GM19395 (cell line): ENCODE results near the gene PALS1.

Source experiments
- ATAC-seq: cut with Tn5 transposase; IDR thresholded peaks from one replicate; pipeline ENCODE4 v1.9.1; 2021; ENCODE audit warnings: mild to moderate bottlenecking, moderate library complexity; ENCODE audit not compliant: unreplicated experiment

PALS1 gene

DNA sequence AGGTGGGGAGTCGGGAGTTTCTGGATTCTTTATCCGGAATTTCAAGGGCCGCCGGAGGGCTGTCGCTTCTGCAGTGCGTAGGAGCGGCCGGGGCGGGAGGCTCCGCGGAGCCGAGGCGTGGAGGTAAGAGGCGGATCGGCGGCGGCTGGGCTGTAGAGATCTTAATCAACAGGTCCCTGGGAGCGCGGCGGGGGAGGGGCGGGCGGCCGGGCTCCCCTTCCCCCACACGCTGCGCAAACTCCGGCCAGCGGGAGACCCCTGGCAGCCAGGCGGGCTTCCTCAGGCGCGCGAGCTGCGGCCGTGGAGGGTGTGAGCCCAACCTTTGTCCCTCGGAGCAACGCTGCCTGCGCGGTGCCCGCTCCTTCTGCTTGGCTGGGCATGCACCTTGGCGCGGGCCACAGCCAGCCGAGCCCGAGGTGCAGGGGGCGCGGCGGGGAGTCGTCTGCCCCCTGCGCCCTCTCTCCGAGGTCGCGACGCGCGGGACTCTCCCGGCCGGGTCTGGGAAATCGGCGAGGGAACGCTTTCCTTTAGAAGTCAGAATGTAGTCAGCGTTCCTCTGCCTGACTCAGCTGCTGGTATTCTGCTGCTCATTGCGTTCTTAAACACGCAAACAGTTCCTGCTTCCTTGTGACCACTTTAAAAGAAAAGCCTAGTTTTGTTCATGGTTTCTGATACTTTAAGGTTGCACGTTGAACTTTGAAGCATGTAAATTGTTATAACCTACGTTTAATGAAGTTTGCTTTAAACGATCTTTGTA lies at the start of gene PALS1:
TSS of gene PALS1 (plus strand) at position 25 of the 757 bp plus-strand sequence. CDS start 37,736 bp downstream, outside the sequence.
- ATAC-seq, result peak; percentile 48

DNA sequence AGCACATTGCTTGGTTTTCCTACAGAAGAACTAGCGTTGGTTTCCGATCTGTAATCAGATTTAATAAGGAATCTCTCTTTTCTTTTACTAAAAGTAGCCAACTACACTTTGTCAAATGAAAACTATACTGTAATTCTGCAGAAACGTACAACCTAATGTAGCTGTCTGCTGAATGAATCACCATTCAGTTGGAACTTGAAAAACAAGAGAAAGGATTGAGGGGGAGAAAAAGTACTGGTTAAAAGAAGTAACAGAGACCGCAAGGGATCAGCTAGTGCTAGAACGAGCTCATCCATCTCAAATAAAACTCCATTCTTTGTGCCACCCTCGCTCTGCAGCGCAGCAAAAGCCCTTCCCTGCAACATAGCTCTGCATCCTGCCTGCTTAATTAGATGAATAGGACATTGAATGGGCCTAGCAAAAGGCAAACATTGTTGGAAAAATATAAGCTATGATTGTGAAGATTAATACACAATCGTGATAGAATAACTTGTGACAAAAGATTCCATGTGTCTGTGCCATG lies 49.4 kb upstream of the PALS1 start:
- ATAC-seq, result no peak

DNA sequence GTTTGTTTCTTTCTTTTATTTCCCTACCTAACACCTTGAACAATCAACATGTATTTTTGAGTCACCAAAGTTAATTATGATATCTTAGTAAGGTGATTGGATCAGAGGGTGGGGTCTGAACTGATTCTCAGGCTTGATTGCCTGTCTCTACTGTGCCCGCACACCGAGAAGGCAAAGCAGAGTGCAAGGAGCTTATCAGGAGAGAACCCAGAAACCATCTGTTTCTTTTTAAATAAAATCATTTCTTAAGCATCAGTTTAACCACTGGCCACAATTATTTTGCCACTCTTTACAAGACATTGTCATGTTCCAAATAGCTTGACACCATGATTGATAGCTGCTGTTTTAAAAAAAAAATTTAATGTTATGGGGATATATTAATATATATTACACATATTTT lies 48.9 kb upstream of the PALS1 start:
- ATAC-seq, result no peak

DNA sequence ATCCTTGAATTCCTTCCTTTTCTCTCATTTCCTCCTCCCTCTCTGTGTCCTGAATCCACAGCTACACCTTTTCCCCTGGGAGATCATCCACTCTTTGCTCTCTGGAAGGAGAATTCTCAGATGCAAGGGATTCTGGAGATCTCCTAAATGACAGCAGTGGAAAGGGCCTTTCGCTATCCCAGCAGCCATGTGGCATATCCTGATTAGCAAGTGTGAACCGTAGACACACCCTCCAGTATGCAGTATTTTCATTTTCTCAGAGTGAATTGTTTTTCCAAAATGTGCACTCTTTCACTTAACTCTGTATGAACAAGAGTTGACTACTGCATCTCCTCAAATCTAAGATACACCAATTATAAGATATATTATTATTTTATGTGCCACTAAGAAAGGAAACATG lies 46.0 kb upstream of the PALS1 start:
- no peak for ATAC-seq

DNA sequence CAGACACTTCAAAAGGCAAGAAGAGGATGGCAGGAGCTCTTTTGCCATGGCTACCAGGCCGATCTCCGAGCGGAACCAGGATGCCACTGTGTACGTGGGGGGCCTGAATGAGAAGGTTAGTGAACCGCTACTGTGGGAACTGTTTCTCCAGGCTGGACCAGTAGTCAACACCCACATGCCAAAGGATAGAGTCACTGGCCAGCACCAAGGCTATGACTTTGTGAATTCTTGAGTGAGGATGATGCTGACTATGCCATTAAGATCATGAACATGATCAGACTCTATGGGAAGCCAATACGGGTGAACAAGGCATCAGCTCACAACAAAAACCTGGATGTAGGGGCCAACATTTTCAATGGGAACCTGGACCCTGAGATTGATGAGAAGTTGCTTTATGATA lies 42.2 kb upstream of the PALS1 start:
- ATAC-seq, result no peak

DNA sequence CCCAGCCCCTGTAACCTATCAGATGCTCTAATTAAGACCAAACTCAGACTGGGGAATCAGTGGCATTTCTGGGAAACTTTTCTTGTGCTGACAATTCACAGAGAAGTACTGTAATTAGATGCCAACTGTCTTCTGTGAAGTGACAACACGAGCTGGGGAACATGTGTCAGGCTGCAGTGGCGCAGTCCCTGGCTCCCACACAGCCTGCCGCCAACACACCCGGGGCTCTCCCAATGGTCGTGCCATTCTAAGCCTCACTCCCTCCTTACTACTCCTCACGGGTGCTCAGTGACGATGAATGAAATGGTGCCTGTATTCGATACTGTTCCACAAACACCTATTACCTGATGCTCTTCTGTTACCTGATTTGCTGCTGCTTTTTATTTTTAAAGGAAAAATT lies 33.4 kb upstream of the PALS1 start:
- no peak for ATAC-seq

DNA sequence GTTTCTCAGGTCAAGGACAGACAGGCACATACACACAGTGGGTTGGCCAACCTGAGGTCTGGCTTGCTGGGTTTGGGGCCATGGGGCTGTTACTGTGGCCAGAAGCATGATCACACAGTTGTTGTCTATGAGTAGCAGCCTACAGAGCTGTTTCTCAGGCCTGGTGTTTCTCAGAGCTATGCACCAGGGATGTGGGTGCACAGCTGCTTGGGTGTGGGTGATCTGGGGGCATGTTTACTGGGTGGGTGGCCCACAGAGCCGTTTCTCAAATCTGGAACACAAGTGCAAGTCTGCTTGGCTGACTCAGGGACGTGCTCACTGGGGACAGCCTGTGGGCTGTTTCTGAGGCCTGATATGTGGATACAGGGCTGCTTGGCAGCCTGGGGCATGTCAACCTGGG lies 23.1 kb upstream of the PALS1 start:
- ATAC-seq, result no peak

DNA sequence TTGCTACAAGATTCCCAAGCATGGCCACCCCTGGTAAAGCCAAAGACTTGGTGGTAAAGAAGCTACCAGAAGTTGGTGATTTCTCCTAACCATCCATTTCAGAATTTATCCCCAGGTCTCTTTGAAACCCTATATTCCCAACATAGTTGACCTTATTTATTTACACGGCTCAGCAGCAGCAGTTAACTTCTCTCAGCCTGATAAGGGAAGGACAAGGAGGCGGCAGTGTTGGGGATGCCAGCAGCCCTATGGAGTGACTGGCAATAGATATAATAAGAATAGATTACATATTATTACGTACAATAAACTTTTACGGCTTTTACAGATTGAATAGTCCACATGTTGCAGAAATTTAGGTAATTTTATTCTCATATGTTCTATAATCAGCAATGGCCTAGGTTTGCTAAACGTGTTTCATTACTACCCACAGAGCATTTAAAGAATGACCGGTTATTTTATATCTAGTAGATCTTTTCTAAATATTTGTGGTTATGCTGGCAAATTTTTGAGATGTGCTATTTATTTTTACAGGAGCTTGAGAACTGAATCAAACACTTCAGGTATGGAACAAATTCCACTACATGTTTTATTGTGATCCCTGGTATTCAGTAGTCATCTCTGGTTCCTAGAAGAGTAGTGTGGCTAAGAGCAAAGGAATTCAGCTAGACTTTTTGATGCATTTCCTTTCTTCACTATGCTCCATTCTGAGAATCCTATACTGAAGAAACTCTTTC lies 19.8 kb upstream of the PALS1 start:
- ATAC-seq, result no peak

DNA sequence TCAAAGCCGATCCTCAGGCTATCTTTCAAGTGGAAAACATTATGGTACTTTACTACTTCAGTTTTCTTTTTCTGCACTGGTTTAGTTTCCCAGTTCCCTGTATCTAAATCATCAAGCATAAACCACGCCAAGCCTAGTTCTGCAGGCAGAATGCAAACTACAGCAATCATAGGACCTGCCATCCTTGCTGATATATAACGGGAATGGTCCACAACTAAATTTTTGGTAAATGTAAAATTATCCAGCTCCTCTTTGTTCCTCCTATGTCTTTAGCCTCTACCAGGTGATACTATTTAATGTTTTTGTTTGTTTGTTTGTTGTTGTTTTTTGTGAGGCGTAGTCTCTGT lies 19.3 kb upstream of the PALS1 start:
- ATAC-seq, result no peak

DNA sequence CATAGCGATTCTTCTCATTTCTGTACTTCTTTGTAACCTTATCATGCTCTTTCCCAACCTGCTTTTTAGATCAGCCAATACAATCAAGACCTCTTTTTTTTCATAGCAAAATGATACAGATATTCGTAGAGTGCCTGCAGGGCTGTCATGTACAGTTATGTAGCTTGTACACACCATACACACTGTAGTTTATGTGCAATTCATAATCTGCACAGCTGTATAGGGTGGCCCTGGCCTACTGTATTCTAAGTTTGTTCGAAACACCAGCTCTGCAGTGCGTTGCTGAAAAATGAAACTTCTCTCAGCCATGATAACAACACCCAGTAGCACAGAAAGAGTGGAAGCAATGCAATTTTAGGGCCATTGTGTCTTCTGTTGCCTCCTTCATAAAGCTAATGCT lies 15.7 kb upstream of the PALS1 start:
- ATAC-seq, result no peak

DNA sequence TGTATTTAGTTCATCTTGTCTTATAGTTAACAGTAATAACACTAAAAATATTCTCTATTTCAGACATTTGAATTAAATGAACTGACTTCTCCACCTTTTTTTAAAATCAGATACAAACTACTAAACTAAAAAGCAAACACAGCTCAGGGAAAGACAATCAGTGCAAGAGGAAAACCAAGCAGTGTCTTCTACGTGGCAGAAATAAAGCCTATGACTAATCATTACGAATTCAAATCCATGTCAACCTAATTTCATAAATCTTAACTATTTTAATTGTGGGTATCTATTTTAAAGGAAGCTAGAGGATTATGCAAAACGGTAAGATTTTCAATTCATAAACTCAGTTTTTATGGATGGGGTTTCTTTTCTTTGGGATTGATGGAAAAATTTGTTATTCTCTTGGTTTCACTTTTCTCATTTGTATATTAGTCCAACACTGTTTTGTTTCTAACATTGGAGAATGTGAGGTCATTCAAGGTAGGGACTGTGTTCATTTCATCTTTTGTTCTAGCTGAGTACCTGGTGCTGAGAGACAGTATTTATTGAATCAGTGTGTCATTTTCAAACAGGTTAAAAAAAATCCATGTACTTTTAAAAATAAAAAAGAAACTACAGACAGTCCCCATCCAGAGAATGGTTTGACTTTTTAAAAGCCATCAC lies 12.8 kb upstream of the PALS1 start:
- ATAC-seq, result no peak

DNA sequence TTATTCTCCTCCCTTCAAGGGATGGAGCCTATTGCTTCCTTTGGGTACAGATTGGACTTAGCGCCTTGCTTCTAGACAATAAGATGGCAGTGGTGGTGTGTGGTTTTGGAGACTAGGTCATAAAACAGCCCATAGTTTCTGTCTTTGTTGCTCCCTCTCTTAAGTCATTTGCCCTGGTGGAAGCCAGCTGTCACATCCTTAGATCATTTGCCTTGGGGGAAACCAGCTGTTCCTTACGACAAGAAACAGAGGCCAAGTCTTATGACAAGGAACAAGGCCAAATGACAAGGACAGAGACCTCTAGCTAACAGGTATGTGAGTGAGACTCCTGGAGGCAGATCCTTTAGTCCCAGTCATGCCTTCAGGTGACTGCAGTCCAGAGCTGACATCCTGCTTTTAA lies 9.2 kb upstream of the PALS1 start:
- no peak for ATAC-seq

DNA sequence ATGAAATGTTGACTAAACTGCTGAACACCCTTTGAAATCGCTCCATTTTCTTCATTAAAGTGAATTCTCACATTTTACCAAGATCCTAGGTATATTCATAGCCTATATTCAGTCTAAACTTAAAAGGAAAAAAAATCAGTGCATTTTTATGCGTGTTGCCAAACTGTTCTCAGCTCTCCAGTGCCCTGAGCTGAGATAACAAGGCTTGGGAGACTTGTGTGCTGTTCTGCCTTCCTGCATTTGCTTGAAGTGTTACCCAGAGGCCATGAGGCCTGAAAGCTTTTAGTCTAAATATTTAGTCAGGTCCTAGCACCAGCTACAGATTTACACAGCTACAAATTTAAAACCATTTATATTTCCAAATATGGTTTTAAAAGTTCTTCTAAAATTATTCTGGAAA lies 8.6 kb upstream of the PALS1 start:
- ATAC-seq, result no peak

DNA sequence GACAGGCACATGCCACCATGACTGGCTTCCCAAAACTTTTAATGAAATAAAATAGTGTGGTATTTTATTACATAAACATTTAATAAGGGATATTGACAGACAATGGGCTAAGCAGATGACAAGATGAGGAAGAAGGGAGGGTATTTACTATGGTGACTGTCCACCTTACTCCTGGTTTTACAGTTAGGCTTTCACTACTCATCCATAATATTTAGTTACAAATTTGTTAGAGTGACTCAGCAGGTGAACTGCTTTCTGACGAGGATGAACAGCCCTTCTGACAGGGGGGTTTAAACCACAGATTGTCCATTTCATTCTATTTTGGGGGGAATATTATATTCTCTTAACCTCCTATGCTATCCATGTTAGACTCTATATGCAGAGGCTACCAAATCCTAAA lies 3.6 kb upstream of the PALS1 start:
- ATAC-seq, result no peak

DNA sequence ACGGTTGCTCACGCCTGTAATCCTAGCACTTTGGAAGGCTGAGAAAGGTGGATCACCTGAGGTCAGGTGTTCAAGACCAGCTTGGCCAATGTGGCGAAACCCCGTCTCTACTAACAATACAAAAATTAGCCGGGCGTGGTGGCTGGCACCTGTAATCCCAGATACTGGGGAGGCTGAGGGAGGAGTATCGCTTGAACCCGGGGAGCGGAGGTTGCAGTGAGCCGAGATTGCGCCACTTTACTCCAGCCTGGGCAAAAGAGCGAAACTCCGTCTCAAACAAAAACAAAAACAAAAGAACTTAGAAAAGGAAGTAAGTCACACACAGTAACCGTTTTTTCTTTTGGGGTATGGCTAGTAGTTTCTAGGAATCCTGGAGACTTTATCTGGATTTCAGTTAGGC lies 1.7 kb upstream of the PALS1 start:
- ATAC-seq, result no peak

DNA sequence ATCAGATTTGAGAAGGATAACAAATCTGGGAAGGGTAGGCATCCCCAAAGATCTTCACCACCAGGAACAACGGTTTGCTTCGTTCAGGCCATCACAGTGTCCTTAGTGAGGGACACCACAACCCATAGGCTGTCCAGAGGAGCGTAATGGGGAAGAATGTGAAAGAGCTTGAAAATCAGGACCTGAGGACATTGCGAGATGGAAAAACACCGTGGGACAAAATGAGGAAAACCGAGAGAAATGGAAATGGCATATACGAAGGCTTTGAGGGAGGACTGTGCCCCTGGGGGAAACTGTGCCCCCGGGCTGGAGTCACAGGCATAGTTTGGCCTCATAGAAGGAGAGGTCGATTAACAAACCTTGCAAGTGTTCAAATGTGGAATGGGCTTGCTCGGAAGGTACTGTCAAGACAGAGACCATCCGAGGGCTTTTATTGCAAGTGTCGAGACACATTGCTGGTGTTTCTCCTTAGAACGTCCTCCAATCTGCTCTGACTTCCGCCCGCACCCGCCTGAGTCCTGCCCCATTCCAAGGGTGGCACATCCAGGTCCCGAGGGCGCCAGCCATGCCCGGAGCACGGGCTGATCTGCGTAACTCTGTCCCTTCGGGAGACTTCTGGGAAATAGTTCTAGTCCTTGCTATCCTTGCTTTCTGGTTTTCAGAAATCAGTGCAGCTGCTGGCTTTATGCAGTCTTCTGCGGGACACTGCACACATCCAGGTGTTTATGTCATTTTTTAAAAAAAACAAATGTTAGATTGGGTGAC lies 885 bp upstream of the PALS1 start:
- peak; percentile 31 for ATAC-seq

DNA sequence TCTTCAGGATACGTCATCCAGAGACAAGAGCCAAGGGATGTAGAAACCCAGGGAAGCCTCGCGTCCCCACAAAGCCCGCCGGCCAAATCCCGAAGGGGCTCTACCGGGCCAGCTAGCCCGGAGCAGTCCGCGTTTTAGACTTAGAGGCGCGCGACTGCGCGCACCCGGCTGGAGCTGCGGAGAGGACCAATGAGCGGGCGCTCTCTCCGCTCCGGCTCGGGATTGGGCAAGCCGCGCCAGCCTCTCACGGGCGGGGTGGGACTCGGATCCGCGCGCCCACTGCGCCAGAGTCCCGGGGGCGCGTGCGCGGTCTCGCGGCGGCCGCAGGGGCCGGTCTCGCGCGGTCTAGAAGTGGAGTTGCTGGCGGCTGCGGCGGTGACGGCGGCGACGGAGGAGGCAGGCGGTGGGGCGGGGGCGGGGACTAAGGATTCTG lies 241 bp upstream of the PALS1 start:
- peak; percentile 93 for ATAC-seq

DNA sequence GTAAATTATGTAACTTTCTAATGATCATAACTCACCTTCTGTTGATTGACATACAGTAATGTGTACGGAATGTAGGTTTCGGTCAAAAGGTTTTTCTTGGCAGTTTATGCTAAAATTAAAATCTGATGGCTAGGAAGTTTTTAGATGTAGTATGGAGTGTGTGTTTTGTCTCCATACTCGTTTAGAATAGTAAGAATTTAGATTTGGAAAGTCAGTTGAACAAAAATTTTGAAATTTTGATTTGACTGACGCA lies 859 bp downstream of the PALS1 start:
- no peak for ATAC-seq

DNA sequence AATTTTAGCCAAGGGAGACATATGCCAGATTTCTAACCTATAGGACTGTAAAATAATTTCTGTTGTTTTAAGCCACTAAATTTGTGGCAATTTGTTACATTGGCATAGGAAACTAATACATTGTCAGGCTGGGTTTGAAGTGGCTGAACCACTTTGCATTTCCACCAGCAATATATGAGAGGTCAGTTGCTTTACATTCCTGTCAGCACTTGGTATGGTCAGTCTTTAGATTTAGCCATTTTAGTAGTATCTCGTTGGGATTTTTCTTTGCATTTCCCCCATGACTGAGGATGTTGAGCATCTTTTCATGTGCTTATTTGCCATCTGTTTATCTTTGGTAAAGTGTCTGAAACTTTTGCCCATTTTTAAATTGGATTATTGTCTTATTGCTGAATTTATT lies 3.9 kb downstream of the PALS1 start:
- ATAC-seq, result no peak

DNA sequence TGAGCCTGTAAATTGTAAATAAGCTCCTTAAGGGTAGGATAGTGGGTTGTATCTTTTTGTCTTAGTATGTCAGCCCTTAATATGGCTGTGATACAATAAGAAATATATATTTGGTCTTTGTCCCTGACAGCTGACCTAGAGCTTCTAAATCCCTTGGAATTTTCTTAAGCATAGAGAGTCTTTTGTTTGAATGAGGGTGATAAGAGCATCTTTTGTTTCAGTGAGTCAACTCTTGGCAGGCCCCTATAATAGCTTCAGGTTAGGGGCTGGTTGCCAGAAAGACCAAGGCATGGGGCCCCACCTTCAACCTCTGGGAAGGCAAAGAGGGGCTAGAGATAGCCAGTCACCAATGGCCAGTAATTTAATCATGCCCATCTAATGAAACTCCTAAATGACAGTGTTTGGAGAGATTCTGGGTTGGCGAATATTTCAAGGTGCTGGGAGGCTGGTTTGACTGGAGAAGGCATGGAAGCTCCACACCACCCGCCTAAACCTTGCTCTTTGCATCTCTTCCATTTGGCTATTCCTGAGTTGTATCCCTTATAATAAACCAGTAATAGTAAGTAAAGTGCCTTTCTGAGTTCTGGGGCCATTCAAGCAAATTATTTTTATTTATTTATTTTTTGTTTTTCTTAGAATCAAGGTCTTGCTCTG lies 10.5 kb downstream of the PALS1 start:
- no peak for ATAC-seq

DNA sequence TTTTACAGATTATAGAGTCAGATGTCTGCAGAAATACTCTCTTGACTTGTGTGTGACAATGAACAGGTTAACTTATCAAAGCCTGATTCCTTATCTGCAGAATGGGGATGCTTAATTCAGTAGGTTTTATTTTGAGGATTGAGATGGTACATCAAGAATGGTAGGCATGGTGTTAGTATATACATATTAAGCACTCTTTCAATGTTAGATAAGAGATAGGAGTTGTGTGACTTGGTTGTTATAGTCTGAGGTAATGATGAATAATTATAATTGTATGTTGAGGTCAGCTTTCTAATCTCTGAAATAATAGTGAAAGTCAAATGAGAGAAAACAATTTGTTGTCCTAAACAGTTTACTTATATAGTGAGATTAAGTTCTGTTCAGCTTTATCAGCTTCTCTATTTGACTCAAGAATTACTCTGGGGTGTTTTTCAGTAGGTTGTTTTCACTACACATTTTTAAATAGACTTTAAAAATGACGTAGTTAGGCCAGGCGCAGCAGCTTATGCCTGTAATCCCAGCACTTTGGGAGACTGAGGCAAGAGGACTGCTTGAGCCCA lies 11.9 kb downstream of the PALS1 start:
- no peak for ATAC-seq
